ENCODE measurements around the gene CFDP1.
A peak's percentile ranks its signal among the peaks of the same experiment; 100 is the strongest.

CFDP1 gene

GRCh38 chr16:75406943-75407342 is 26.4 kb downstream of the CFDP1 start:
- DNase-seq (ENCODE audit: low spot score), result no peak

GRCh38 chr16:75402821-75403475 is 30.4 kb downstream of the CFDP1 start:
- peak; percentile 48 for DNase-seq (ENCODE audit: low spot score)

GRCh38 chr16:75402159-75402820 is 31.0 kb downstream of the CFDP1 start:
- DNase-seq (ENCODE audit: low spot score), result no peak

- DNase-seq (ENCODE audit: low spot score), result no peak
These were observed 31.6 kb downstream of the CFDP1 start for GRCh38 chr16:75401691-75402090.

- no peak for DNase-seq (ENCODE audit: low spot score)
These were observed 35.0 kb downstream of the CFDP1 start for GRCh38 chr16:75398333-75398732.

- DNase-seq (ENCODE audit: low spot score), result no peak
These were observed 38.4 kb downstream of the CFDP1 start for GRCh38 chr16:75394941-75395340.

GRCh38 chr16:75392906-75393305 is 40.4 kb downstream of the CFDP1 start:
- DNase-seq (ENCODE audit: low spot score), result no peak

GRCh38 chr16:75390926-75391653 is 42.2 kb downstream of the CFDP1 start:
- DNase-seq (ENCODE audit: low spot score), result no peak

- no peak for DNase-seq (ENCODE audit: low spot score)
These were observed 44.1 kb downstream of the CFDP1 start for GRCh38 chr16:75389096-75389690.

- DNase-seq (ENCODE audit: low spot score), result no peak
These were observed 45.4 kb downstream of the CFDP1 start for GRCh38 chr16:75387951-75388350.

- peak; percentile 62 for DNase-seq (ENCODE audit: low spot score)
These were observed 47.7 kb downstream of the CFDP1 start for GRCh38 chr16:75385507-75386152.

GRCh38 chr16:75383141-75383540 is 50.2 kb downstream of the CFDP1 start:
- DNase-seq (ENCODE audit: low spot score), result no peak

GRCh38 chr16:75382611-75383010 is 50.7 kb downstream of the CFDP1 start:
- DNase-seq (ENCODE audit: low spot score), result no peak

- DNase-seq (ENCODE audit: low spot score), result peak; percentile 15
These were observed 52.4 kb downstream of the CFDP1 start for GRCh38 chr16:75380870-75381269.

- peak; percentile 52 for DNase-seq (ENCODE audit: low spot score)
These were observed 53.1 kb downstream of the CFDP1 start for GRCh38 chr16:75379911-75380847.

GRCh38 chr16:75379339-75379738 is 54.0 kb downstream of the CFDP1 start:
- DNase-seq (ENCODE audit: low spot score), result no peak

- DNase-seq (ENCODE audit: low spot score), result no peak
These were observed 54.7 kb downstream of the CFDP1 start for GRCh38 chr16:75378616-75379015.

GRCh38 chr16:75377729-75378386 is 55.4 kb downstream of the CFDP1 start:
- DNase-seq (ENCODE audit: low spot score), result no peak

GRCh38 chr16:75376475-75377161 is 56.7 kb downstream of the CFDP1 start:
- no peak for DNase-seq (ENCODE audit: low spot score)

- DNase-seq (ENCODE audit: low spot score), result no peak
These were observed 58.9 kb downstream of the CFDP1 start for GRCh38 chr16:75374388-75374787.

All from CD4-positive, alpha-beta T cell treated with Interleukin-2 at 100 ng/mL for 4 hours (primary cell).